Ovary (tissue), 9 donors: ENCODE data around the gene RAF1. TPM values are rescaled to one million over a fixed set of nuclear protein-coding genes. Genes with fewer than 3 reads are reported as not detected.

Experiments used
- DNase-seq, 5 donors: peaks; one replicate each; pipeline ENCODE4 v3.0.0-alpha.2; 2019 to 2020
- H3K27ac ChIP-seq, 2 donors: fragments of 200-600 bp; one replicate each; pipeline versions ENCODE4 v1.5.1 to v1.8.0; 2019 to 2022
- H3K27me3 ChIP-seq: fragments of 200-600 bp; one replicate; pipeline ENCODE4 v1.8.0; 2022
- H3K36me3 ChIP-seq: fragments of 200-600 bp; sonication (generic); one replicate; pipeline ENCODE4 v1.5.1; 2019
- H3K4me1 ChIP-seq: one replicate; pipeline ENCODE4 v1.8.1; 2013; ENCODE audit warnings: mild to moderate bottlenecking, moderate library complexity; ENCODE audit not compliant: insufficient read depth
- H3K4me3 ChIP-seq: fragments of 200-600 bp; sonication (generic); one replicate; pipeline ENCODE4 v1.5.1; 2017
- H3K9me3 ChIP-seq, 2 donors: fragments of 200-600 bp in 1 of 2; sonication (generic) in 1 of 2; one replicate each; pipeline versions ENCODE4 v1.5.1 to v1.8.1; 2013 to 2019; ENCODE audit warnings: mild to moderate bottlenecking in 1 of 2, moderate library complexity in 1 of 2
- EP300 ChIP-seq: sonication (generic); formaldehyde crosslinking; IDR thresholded peaks from one replicate; pipeline ENCODE4 v1.6.1; 2017; ENCODE audit warnings: antibody characterized with exemption
- POLR2A ChIP-seq: fragments of 450-650 bp; IDR thresholded peaks from one replicate; pipeline ENCODE4 v1.6.1; 2017; ENCODE audit warnings: antibody characterized with exemption, mild to moderate bottlenecking, moderate library complexity
- WGBS, 3 donors: extraction: QIAGEN DNeasy Blood & Tissue Kit in 1 of 3; methylation state at CpG; one replicate each; pipeline versions ENCODE4 v1.1.5 to v1.1.7; 2013 to 2017; 5-methylcytosine and 5-hydroxymethylcytosine counted together
- intact Hi-C, 4 donors: fragments of 100-400 bp; cut with DNase I; formaldehyde crosslinking; loops; one replicate each; pipeline versions ENCODE4 v1.11.0 to v1.15.1; 2022 to 2023
- polyA plus RNA-seq, 2 donors: library from polyadenylated mRNA; stranded (reverse); fragments of 200-250 nt in 1 of 2; fragments of 350-450 nt in 1 of 2; fragmentation: Illumina TruSeq in 1 of 2; extraction: RNeasy Lipid Tissue Mini Kit (QIAGEN cat#74804) in 1 of 2; gene quantifications; one replicate each; pipeline ENCODE4 v1.2.3, GENCODE V29; 2013 to 2014
- total RNA-seq, 7 donors: library from RNA; depleted of rRNA in 2 of 7; stranded (reverse); fragments of >200 nt in 2 of 7; fragmentation: NEBNext Ultra II Directional in 3 of 7; extraction: Animal tissue kit (Norgen Biotek cat#: 25700) in 3 of 7; gene quantifications; one replicate each; pipeline versions ENCODE4 v1.1.0 to v1.2.4, GENCODE V29; 2016 to 2023
- TF ChIP-seq, protein P1 (sequence below), 3 donors: fragments of 450-650 bp in 2 of 3; fragments of 200-600 bp in 1 of 3; IDR thresholded peaks; one replicate each; pipeline versions ENCODE4 v1.5.1 to v1.8.0; 2016 to 2022; ENCODE audit warnings: antibody characterized with exemption in 3 of 3, mild to moderate bottlenecking in 1 of 3
- donor health status: DM: no; HTN: no; CAD: no; lungs with moderate emphysema.
- donor health status: DM: no; HTN: no; CAD: no.
- donor health status: Bipolar disorder and iron deficiency.
- donor health status: DM: yes; HTN: yes; CAD: no.
- donor health status: DM: no; HTN: no; CAD: no.
- donor health status: DM: yes; HTN: yes; CAD: no.

Gene RAF1
- total and polyA plus RNA-seq, 9 donors, result 62.1 to 106 (median 78.8) TPM

DNA sequence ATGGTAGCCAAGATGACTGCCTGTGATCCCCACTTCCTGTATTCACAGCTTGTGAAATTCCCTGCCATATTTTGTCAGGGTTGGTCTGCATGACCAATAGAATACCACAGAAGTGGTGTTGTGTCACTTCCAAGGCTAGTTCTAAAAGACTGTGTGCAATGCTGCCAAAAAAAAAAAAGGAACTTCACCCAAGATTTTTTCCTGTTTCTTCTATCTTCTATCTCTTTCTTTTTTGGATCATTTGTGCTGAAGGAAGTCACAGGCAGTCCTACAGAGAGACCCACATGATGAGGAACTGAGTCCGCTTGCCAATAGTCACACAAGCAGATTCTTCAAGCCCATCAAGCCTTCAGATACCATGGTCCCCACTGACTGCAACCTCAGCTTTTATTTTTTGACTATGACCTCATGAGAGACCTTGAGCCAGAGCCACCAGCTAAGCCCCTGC, 18.1 kb upstream of the RAF1 start:
- DNase-seq, result no peak
- peaks cover 2% of the 10 kb centered on the region for H3K4me1 ChIP-seq
- WGBS, 3 donors, result 88 to 91% (median 89%) methylated on average over 1 of the region's 1 CpG

DNA sequence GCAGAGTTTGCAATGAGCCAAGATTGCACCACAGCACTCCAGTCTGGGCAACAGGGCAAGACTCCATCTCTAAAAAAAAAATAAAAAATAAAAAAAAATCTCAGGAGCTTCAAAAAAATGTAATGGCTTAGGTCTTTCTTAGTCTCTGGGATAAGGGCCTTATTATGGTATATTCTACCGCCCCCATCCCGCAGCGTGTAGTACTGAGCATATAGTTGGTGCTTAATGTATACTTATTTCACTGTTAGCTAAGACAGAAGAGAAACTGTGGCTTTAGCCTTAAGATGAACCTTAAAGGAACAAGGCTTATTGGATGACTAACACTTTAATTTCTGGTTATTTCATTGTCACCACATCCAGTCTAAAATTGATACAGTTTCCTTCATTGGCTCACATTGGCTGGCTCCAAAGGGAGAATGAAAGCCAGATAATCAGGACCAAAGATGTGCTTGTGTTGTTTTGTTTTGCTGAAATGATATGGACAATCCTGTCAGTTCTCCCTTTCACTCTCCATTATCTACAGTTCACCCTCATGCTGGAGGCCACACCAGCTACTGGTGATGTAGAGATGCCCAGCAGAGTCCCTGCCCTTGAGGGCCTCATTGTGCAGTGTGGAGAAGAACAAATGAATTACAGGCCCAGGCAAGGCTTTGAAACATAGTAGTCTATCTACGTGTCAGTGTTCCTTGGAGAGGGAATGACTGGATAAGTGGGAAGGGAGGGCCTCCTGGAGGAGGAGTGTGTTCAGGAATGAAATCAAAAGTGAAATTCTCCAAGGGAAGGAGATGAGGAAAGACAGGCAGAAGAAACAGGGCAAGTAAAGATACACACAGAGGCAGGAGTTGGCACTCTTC, 17.4 kb upstream of the RAF1 start:
- Histone ChIP-seq H3K27ac (no peak overlapping the region), H3K27me3 (no peaks in the 10 kb centered on the region), H3K9me3 (no peaks in the 10 kb centered on the region), H3K36me3 (no peaks in the 10 kb centered on the region), H3K4me3 (no peak overlapping the region), H3K4me1 (peaks cover 2% of the 10 kb centered on the region)
- TF ChIP-seq, protein P1, sequence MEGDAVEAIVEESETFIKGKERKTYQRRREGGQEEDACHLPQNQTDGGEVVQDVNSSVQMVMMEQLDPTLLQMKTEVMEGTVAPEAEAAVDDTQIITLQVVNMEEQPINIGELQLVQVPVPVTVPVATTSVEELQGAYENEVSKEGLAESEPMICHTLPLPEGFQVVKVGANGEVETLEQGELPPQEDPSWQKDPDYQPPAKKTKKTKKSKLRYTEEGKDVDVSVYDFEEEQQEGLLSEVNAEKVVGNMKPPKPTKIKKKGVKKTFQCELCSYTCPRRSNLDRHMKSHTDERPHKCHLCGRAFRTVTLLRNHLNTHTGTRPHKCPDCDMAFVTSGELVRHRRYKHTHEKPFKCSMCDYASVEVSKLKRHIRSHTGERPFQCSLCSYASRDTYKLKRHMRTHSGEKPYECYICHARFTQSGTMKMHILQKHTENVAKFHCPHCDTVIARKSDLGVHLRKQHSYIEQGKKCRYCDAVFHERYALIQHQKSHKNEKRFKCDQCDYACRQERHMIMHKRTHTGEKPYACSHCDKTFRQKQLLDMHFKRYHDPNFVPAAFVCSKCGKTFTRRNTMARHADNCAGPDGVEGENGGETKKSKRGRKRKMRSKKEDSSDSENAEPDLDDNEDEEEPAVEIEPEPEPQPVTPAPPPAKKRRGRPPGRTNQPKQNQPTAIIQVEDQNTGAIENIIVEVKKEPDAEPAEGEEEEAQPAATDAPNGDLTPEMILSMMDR (IDR thresholded peaks at IDR 0.05), result no peak
- no peak for TF ChIP-seq EP300
- no peak for TF ChIP-seq POLR2A
- 89 to 96% (median 92%) methylated on average over 4 of the region's 4 CpGs for WGBS, 3 donors
- DNase-seq, result no peak
- intact Hi-C loops, result no loop called here

More for the DNA sequence above, 18.1 kb upstream of the RAF1 start:
- Histone ChIP-seq H3K4me3 (no peak overlapping the region), H3K27ac (no peak overlapping the region), H3K36me3 (no peaks in the 10 kb centered on the region), H3K9me3 (no peaks in the 10 kb centered on the region), H3K27me3 (no peaks in the 10 kb centered on the region)
- intact Hi-C loops, result no loop called here
- TF ChIP-seq, protein P1 (IDR thresholded peaks at IDR 0.05), result no peak
- TF ChIP-seq EP300 (no peak), POLR2A (no peak)

DNA sequence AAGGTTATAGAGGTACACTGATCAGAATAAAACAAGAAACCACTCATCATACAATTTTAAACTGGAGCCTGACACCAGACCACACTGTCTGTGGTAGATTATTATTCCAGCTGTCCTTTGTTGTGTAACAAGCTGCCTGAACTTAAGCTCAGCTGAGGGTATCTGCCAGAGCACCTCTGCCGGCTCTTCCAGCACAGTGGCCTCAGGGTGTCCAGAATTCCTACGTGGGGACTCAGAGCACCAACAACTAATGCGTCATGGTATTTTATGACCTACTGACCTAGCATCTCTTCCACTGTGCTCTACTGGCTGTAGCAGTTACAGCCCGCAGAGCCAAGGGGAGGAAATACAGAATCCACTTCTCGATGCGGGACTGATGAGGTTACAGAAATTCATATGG, 15.6 kb upstream of the RAF1 start:
- peaks cover 2% of the 10 kb centered on the region for H3K4me1 ChIP-seq
- TF ChIP-seq POLR2A (no peak), EP300 (no peak)
- TF ChIP-seq, protein P1 (IDR thresholded peaks at IDR 0.05), result no peak
- H3K9me3 ChIP-seq, result no peaks in the 10 kb centered on the region
- no peaks in the 10 kb centered on the region for H3K27me3 ChIP-seq
- DNase-seq, result no peak
- WGBS, 3 donors, result 65 to 73% (median 69%) methylated on average over 6 of the region's 6 CpGs
- no peak overlapping the region for H3K27ac ChIP-seq
- H3K4me3 ChIP-seq, result no peak overlapping the region
- intact Hi-C loops, result no loop called here
- no peaks in the 10 kb centered on the region for H3K36me3 ChIP-seq

DNA sequence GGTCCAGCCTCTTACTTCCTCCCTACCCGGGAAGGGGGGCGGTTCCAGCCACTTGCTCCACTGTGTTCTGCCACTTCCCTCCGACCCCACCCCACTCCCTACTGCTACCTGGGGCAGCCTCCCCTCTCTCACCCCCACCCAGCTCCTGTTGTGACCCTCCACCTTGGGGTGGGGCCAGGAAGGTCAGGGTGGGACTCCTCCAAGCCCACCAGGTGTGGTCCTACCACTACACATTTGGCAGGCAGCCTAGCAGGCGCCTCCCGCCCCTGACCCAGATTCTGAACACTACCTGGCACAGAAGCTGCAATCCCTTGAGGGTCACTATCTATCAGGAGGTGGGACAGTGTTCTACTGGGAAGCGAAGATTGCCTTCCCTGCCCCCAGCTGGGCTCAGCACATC, 13.7 kb upstream of the RAF1 start:
- Histone ChIP-seq H3K4me1 (peaks cover 2% of the 10 kb centered on the region), H3K9me3 (no peaks in the 10 kb centered on the region), H3K27ac (no peak overlapping the region), H3K27me3 (no peaks in the 10 kb centered on the region), H3K4me3 (no peak overlapping the region), H3K36me3 (no peaks in the 10 kb centered on the region)
- TF ChIP-seq POLR2A (no peak), EP300 (no peak)
- TF ChIP-seq, protein P1 (IDR thresholded peaks at IDR 0.05), result no peak
- intact Hi-C loops, result no loop called here
- no peak for DNase-seq
- WGBS, 3 donors, result 67 to 72% (median 72%) methylated on average over 6 of the region's 6 CpGs
